ENCODE measurements around the gene UBTD1.

The UBTD1 gene

DNA sequence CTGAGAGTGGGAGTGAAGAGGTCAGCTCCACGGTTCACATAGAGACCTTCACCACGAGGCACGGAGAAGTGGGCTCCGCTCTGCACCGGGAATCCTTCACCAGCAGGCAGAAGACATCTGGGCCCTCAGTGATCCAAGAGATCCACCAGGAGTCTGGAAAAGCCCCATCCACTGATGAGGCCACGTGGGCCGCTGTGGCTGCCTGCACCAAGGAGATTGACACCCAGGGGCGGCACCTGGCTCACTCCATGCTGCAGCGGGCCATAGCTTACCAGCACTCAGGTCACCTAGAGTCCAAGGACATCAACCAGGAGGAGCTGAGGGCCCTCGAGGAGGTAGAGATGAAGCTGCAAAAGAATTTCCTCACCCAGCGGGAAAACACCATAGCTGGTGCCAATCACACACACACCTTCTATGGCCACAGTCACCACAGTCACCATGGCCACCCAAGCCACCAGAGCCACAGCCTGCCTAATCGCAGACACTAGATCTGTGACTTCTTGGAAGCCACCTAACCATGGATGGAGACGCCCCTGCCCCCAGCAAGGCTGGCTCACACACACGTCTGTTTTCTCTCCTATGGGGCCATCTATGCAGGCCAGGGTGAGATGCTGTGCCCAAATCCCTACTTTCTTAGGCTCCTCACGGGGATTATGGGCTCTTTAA is 91.5 kb downstream of the UBTD1 start:
- DNase-seq, result peak; percentile 2

DNA sequence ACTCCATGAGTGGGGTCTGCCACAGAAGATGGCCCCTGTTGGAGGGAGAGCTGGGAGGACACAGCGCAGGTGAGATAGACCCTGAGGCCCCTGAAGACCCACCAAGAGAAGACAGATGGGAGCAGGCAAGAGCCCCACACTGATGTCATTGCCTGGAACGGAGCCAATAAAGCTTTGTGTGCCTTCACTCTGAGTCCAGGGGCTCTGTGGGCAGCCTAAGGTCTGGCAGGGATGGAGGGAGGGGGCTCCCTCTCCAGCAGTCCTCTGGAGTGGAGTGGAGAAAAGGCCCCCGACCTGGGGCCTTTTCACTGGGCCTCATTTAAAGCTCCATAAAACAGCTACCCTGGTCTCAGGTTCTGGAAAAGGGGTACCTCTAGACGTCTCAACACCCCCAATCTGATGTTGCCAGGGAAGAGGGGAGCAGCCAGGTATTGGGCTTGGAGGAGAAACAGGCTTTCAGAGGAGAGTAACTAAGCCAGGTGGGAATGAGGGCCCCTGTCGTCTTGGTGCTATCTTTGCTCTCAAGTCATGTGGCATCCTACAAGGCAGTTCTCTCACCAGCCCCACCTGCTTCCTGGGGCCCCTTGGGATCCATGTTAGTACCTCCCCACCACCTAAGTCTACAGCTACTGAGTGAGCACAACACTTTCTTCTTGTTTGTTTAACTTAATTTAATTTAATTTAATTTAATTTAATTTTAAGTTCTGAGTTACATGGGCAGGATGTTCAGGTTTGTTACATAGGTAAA is 92.2 kb downstream of the UBTD1 start:
- no peak for DNase-seq

DNA sequence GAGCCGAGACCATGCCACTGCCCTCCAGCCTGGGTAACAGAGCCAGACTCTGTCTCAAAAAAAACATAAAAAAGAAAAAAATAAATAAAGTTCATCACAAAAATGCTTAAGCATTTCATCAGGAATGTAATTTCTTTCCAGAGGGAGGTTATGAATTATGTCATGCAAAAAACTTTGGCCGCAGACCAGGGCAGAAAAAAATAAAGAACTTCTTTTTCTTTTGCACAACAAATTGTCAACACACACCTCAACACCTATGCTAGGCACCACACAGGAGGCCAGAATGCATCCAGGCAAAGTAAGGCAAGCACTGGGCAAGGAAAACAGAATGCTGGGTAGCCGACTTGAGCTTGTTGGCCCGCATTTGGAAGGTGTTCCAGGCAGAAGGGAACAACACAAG is 94.7 kb downstream of the UBTD1 start:
- no peak for DNase-seq

DNA sequence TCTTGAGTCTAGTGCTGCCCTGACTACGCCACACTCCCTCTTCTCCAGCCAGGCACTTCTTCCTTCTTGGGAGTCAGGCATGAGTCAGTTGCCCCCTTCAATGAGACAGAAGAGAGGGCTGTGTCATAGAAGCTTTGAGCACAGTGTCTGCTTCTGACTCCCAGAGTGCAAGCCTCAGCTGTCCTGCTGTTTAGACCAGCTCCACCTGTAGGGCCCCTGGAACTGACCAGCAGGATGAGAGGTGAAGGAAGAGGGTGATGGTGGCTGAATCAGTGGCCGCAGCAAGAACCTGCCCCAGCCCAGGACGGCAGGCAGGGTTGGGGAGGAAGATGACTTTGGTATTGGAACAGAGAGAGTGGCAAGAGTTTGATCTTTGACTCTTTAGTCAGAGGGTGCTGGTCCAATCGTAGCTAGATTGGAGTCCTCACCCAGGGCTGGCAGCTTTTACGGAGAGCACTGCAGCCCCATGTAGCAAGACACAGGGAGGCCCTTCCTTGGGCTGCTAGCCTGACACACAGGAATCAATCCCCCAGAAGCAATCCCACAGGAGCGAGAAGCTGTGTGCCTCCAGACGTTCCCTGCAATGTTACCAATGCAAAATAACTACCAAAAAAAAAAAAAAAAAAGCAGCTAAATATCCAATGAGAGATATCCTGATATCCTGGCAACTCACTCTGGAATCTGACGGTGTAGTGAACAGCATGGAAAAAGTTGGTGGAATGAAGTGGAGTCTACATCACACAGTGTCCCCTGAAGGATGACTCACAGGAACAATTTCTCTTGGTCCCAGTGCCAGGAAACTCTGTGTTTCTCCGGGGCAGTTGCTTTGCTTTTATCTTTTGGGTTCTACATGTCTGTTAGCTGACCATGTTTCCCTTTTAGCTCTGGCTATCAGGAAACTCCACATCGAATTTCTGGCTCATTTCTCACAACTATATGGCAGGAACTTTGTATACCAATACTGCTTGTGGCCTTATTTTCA is 97.7 kb downstream of the UBTD1 start:
- no peak for DNase-seq

DNA sequence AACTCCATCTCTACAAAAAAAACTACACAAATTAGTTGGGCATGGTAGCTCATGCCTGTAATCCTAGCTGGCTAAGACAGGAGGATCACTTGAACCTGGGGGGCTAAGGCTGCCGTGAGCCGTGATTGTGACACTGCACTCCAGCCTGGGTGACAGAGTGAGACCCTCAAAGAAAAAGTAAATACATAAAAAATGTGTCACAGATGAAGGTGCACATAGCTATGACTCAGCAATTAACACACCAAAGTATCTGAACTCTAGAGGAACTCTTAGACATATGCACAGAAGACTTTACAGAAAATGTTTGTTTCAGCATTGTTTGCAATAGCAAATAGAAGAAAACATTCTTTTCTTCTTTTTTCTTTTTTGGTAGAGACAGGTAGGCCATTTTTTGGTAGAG is 99.1 kb downstream of the UBTD1 start:
- DNase-seq, result no peak

DNA sequence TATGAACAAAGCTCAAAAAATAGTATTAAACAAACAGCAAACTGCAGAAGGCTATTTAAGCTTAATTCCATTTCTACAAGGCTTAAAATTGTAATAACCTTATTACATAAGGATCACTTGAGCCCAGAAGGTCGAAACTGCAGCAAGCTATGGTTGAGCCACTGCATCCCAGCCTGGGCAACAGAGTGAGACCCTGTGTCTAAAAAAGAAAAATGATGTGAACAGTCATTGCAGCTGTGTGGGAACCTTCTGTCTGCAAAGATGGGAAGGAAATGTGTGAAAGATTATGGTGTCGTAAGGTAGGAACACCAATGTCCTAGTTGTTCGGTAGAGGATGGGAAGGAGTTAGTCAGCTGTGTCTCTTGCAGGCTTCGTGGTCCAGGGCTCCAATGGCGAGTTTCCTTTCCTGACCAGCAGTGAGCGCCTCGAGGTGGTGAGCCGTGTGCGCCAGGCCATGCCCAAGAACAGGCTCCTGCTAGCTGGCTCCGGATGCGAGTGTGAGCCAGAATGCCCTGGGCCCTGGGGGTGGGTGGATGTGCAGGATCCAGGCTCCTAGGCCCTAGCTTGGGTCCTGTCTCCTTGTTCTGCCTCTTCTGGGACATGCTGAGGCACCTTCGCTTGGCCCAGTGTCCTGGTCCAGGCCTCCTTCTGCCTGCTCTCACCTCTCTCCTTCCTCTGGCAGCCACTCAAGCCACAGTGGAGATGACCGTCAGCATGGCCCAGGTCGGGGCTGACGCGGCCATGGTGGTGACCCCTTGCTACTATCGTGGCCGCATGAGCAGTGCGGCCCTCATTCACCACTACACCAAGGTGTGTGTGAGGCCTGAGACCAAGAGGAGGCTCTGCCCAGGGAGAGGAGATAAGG is 99.9 kb downstream of the UBTD1 start:
- no peak for DNase-seq

DNA sequence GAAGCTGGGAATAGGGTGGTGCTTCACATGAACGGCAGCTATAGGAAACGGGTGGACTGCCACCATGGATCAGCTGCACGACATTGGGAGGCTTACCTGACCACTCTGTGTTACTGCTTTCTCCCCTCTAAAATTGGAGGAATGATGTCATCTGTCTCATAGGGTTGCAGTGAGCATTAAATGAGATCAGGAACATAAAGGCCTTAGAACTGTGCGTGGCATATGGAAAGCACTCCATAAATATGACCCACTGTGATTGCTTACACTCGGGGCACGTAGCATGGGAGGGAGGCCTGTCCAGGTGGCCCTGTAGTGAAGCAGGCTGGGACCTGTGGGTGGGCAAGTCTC is 100.5 kb downstream of the UBTD1 start:
- DNase-seq, result no peak

DNA sequence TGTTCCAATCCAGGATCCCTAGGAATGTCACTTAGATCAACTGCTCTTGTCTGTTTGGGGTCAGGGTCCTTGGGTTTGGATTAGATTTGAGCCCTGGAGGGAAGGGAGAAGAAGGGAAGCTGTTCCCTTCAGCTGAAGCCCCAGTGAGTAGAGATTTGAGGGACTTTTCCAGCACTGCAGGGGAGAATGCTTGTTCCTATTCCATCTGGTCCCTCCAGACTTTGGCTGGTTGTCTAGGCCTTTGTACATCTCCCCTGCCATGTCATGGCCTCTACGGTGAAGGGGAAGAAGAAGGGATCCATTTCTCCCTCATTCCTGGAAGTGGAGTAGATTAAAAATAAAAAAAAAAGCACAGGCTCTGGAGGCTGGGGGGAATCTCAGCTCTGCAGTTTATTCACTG is 101.9 kb downstream of the UBTD1 start:
- no peak for DNase-seq

DNA sequence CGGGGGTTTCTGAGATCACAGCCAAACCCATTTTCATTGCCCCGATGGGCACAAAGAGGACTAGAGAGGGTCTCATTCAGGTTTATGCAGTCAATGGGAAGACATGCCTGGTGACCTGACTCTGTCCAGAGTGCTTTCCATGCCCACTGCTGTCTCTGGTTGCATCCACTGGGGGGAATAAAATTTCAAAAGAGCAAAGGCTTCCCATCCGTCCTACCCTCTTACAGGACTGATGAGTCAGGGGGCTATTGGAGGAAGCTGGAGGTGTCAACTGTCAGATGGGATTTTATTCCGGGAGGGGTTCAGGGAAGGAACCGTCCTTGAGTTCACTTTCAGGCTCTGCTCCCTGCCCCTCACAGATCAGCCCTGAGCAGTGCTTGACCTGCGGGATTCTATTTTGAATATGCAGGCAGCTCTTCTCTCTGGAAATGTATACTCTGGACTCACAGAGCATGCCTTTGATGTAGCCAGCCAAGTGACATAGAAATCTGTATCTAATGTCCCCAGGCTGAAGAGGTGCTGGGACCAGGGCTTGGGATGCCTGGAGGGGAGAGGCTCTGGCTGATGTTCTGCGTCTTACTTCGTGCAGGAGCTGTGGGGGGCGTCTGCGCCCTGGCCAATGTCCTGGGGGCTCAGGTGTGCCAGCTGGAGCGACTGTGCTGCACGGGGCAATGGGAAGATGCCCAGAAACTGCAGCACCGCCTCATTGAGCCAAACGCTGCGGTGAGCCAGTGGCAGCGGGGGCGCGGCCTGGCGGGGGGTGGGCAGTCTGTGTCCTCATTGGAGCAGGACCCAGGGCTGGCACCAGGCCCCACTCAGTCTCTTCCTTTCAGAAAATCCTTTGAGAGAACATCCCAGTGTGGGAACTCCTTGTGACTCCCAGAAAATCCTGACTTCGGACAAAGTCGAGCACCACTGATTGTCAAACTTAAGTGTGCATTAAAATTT is 102.8 kb downstream of the UBTD1 start:
- no peak for DNase-seq

DNA sequence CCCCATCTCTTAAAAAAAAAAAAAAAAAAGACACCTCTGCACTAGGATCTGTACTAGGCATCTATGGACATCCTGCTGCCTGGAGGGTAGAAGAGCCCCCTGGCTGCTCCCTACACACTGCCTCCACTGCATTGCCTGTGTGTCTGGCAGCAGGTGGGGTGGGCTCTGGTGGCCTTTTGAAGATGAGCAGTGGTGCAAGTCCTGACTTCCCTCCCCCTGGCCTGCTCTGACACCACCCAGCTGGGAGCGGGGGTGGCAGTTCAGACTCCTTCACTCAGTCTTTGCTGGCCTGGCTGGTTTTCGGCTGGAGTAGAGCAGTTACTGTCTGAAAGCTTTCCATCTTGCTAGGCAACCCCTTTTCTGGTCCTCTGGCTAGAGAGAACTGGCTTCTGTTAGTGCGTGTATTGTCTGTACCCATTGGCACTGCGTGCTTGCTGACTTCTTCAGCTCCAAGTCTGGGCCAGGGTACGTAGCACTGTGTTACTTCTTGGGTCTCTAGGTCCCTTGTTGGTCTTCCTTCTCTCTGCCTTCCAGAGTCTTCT is 108.4 kb downstream of the UBTD1 start:
- DNase-seq, result no peak

DNA sequence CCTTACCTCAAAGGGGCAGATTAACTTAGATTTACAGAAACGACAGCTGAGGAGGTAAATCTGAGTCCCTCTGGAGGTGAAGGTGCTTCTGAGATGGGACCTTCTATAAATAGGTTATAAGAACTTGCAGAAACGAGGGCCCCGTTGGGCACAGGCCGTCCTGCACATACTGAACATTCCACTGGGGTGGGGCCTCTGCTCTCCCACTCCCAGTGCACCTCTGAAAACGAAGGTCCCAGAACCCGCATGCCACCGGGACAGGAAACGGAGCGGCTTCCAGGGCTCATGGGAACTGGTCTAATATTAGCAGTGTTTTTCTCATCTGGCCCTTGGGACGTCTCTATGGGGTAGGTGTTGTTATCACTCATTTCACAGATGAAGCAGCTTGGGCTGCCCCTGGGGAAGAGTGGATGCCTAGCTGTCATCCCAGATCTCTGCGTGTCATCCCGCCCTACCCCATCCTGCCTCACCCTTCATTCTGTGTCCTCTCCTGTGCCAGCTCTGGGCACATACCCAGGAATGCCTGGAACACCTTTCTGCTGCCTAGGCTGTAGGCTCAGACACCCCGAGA is 110.4 kb downstream of the UBTD1 start:
- DNase-seq, result no peak

DNA sequence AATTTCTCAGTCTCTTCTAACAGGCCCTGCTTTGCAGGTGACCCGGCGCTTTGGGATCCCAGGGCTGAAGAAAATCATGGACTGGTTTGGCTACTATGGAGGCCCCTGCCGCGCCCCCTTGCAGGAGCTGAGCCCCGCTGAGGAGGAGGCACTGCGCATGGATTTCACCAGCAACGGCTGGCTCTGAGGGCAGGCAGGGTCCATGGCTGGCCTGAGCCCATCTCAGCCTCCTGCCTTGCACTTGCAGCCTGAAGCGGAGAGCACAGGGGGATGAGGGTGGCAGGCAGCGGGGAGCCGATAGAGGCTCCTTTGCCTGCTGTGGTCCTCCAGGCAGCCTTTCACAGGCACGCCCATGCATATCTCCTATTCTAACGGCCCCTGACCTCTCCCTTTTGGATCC is 112.7 kb downstream of the UBTD1 start:
- DNase-seq, result no peak

DNA sequence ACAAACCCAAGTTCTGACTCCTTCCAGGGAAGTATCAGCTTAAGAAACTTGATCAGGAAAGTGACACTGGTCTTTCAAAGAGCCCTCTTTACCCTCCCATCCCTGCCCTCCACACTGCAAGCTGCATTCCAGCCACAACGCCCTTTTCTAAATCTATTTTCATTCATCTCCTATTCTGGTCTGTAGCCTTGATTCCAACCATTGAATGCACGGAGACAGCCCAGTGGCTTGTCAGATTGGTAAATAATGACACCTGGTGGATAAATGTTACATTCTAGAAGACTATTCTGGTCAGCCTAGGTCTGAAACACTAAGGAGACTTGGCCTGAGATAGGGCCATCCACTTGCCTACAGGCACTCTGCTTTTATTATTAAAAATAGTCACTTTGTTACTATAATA is 113.7 kb downstream of the UBTD1 start:
- no peak for DNase-seq

DNA sequence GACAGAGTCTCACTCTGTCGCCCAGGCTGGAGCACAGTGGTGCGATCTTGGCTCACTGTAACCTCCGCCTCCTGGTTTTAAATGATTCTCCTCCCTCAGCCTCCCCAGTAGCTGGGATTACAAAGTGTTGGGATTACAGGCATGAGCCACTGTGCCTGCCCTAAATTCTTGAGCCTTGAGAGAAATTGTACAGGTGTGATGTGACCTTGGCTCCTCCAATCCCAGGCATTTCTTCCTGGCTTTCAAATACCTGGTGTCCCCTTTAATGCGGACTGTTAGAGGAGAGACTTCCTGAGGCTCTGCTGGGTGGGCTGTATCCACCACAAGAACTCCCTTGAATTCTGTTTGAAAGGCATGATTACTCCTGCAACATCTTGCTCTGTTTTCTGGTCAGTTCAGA is 119.6 kb downstream of the UBTD1 start:
- DNase-seq, result no peak

DNA sequence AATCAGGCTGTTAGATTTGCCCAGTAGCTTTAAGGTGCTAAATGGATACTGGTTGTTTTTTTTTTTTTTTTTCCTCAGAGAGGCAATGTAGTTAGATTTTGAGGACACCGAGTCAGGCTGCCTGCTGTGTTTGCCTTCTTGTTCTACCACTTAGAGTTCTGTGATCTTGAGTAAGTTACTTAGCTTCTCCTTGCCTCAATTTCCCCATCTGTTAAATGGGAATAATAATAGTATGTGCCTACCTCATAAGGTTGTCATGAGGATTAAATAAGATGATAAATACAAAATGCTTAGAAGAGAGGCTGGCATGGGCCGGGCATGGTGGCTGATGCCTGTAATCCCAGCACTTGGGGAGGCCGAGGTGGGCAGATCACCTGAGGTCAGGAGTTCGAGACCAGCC is 120.0 kb downstream of the UBTD1 start:
- no peak for DNase-seq
